ENCODE results near the gene AAK1.
"Not testable (repeated sequence)": the region's sequence is repeated elsewhere in the genome, so short reads cannot be mapped to it uniquely, and the experiment has no call there.

AAK1 gene

DNA sequence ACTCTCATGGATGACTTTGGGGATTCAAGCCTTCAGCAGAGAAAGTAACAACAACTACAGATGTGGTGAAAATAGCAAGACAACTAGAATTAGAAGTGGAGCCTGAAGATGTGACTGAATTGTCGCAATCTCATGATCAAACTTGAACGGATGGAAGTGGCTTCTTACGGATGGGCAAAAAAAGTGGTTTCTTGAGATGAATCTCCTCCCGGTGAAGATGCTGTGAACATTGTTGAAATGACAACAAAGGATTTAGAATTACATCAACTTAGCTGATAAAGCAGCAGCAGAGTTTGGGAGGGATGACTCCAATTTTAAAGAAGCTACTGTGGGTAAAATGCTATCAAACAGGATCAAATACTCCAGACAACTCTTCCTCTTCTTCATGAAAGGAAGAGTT is 43.1 kb downstream of the AAK1 start:
- no peak for DNase-seq (ENCODE audit: low read depth in 2 of 2)

DNA sequence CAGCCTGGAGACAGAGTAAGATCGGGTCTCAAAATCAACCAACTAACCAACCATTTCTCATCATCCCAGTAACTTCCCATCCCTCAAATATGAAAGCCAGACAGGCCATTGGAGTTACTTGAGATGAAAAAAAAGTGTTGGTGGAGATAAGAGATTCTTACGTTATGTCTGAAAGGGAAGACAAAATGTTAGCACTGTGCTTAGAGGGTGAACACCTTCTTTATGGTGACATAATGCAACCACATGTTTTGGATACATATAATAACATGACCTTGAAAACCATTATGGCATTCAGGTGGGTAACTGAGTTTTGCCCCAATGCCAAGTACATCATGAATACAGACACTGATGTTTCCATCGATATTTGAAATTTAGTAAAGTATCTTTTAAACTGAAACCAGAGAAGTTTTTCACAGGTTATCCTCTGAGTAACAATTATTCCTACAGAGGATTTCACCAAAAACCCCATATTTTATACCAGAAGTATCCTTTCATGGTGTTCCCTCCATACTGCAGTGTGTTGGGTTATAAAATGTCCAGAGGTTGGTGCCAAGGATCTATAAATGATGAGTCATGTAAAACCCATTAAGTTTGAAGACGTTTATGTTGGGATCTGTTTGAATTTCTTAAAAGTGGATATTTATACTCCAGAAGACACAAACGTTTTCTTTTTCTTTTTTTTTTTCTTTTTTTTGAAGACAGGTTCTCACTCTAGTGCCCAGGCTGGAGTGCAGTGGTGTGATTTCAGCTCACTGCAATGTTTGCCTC is 45.5 kb downstream of the AAK1 start:
- DNase-seq (ENCODE audit: low read depth in 2 of 2), result no peak

DNA sequence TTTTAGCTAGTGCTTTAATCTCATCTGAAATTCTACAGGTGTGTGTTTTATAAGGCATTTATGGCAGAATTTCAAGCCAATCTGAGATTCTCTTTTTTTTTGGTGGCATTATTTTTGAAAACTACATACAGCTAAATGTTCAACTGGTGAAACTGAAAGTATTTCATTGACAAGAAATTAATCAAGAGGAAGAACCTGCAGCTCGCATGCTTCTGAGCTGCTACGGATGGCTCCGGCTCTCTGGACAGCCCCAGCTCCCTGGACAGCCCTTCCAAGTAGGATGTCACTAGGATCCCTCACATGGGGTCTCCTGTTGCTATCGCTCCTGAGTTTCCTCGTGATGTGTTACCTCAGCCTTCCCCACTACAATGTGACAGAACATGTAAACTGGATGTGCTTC is 46.4 kb downstream of the AAK1 start:
- no peak for DNase-seq (ENCODE audit: low read depth in 2 of 2)

DNA sequence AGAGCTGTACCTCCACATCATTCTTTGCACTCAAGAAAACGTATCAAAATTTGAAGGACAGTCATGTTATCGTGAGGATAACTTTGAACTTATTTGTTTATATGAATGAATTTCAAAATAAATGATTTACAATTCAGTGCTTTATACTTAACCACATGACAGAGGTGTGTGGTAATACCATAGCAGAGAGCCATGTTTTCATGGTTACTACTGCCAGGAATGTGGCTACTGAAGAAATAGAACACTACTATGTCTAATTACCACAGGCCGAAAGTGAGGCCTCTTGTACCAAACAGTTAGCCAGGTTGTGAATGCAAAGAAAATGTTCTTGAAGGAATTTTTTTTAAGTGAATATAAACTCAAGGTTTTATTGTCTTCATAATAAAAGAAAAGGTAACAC is 49.2 kb downstream of the AAK1 start:
- DNase-seq (ENCODE audit: low read depth in 2 of 2), result peak in 1 of 2 experiments; percentile 16

DNA sequence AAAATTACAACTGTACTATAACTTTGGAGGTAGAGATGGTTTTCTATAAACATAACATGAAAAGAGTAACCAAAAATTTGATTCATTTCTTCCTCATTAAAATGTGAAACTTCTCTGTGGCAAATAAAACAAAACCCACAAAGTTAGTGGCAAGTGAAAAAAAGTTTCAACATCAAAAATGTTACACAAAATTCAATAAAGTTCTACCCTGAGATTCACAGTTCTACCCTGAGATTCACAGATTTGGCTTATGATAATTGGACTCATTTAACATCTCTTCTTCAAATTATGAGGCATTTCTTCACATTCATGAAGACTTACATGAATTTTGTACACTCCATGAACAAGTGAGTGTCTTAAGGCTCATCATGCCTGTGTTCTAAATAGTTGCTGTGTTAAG is 51.0 kb downstream of the AAK1 start:
- DNase-seq (ENCODE audit: low read depth in 2 of 2), result no peak

DNA sequence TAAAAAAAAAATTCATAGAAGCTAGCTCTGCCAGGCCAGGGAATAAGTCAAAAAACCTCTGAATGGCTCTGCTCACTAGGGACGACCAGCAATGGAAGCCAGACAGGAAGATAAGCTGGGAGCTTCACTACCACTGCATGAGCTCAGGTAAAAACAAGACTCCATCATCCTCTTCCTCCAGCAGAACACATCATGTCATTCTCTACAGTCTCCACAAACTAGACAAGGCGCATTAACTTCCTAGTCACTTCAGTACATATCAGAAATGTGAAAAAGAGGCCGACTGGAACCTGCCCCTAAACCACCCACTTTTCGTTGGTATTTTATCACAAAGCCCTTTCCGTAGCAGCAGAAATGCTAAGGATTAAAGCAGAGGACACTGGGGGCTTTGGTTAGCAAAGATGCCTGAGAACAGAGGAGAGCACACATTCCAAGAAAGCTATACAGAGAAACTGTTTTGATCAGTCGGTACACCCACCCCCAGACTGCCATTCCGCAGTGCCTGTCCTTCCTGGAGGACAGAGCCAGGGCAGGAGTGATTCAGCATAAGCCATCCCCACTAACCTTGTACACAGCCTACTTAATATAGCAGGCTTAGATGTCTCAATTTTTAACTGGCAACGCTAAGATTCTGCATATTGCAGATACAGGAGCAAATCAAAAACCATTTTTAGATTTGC is 53.4 kb downstream of the AAK1 start:
- DNase-seq (ENCODE audit: low read depth in 2 of 2), result no peak

DNA sequence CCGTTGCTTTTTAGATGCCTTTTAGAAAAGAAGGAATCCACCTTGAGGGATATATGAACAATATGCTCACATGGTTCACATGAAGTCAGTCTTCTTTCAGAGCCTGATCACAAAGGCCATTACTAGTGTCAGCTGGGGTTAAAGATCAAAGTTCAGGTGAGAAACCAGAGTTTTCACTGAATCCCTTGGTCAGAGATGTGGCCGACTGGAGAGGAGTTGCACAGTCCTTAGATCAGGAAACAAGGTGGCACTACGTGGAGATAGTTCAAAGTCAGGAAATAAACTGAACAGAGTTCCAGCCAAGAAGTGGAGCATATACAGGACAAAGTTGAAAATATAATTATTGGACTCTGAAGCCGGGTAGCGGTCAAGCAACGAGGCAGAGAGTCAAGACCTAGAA is 54.6 kb downstream of the AAK1 start:
- DNase-seq (ENCODE audit: low read depth in 2 of 2), result no peak

DNA sequence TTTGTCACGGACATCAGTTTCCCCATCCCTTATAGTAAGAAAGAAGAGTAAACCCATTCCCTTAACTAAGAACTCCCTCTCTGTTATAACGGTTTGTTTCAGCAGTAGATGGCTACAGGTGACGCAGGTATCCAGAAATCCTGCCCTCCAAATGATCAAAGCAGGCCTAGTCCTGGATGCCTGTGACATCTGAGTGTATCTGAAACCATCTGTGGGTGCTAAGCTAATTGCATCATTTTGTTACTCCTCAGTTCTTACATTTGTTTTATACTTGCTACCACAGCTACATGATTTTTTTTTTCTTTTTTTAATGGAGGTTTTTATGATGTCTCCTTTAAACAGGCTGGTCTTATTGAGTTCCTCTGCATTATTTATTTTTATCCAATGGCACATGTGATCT is 55.1 kb downstream of the AAK1 start:
- DNase-seq (ENCODE audit: low read depth in 2 of 2), result no peak

DNA sequence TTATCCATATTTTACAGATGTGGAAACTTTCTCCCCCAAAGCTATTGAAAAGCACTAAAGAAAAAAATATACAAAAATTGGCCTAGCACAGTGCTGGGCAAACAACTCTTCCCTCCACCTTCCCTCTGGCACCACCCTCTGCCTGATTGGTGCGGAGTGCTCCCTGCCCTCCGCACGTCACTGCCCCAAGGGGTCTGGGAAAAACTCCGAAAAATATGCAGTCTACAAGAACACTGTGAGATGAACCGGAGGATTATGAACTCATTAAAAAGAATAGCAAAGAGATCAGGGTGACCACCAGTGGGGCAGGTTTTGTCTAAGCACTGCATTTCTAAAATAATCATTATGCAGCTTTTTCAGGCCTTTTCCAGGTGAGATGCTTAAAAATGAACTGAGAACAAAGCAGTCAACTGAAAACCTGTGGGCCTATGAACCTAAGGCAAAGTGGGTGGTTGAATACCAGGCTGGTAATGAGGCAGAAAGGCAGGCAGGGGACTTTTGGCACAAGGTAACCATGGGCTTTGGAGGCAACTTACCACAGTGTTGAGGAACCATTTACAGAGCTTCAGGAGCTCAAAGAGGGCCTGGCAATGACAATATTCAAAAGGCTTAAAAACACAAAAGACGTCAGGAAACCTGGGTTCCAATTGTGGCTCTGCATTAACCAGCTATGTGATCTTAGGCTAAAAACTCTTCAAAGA is 57.5 kb downstream of the AAK1 start:
- no peak for DNase-seq (ENCODE audit: low read depth in 2 of 2)

DNA sequence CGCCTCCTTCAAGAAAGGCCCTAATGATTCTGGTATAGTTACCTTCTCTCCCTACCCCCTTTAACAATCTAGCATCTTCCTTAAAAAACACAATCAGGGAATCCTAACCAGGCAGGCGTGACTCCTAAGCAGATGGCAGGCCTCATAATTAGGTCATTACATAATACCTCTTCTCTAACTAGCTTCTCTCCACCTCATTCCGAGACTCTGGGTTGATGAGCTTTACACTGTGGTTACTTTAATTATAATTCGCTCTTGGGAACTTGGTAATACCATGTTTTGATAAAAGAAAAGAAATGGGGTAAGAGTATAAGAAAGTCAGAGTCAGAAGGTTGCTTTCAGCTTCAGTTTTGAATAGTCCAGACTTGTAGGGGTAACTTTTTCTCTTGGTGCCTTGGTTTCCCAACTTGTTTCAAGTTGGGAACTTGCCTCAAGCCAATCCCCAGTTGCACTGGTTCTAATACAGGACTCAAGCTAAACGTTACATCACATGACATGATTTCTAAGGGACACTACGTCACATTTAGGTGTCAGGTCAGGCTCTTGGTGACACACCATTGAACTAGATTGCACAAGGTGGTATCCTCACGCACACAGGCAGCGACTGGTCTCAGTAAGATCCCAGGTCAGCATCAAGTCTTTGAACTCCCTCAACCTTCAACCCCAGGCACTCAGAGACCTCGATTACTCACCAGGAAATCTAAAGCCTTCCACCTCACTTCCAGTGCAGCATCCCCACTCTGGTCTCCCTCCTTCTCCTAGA is 59.2 kb downstream of the AAK1 start:
- DNase-seq (ENCODE audit: low read depth in 2 of 2), result no peak

DNA sequence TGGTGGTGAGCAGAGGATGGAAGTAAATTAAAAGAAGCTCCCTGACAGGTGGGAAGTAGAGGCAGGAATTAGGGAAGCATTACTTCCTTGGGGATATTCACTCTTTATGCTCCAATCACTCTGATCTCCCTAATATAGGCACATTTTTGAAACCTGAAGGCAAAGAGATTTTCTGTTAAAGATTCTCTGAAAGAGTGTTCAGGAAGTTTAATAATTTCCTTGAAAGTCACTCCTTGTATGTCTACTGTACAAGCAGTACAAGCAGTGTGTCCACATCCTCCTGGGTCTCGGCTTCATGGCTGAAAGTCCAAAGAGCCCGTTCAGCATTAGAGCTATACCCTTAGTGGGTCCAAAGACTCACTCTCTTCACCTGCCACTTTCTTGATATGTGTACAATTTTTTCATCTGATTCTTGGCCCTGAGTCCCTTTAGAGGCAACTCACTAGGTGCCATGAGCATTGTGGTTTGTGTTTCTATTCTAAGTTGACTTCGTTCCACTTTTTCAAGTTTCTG is 60.2 kb downstream of the AAK1 start:
- DNase-seq (ENCODE audit: low read depth in 2 of 2), result no peak

DNA sequence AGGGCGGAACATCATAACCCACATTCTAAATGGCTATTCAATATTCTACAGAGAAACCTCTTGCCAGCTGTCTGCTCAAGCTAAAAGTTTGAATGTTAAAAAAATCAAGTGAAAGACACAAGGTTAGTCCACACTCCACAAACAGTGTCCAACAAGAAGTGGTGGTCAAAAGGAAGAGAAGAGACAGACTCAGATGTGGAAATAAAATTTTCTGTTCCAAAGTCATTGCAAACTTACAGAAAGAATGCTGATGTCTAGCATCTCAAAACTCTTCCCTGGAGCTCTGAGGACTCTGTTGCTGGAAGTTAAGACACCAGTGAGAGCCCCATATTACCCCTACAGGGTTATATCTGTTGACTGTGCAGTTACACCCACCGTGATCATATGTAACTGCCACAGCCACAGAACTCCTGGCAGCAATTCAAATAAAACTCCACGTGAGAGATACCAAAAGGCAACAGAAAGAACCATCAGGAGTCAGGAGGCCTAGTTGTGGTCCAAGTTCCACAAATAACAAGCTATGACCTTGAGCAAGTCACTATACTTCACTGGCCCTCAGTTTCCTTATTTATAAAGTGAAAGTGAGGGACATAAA is 60.9 kb downstream of the AAK1 start:
- no peak for DNase-seq (ENCODE audit: low read depth in 2 of 2)

DNA sequence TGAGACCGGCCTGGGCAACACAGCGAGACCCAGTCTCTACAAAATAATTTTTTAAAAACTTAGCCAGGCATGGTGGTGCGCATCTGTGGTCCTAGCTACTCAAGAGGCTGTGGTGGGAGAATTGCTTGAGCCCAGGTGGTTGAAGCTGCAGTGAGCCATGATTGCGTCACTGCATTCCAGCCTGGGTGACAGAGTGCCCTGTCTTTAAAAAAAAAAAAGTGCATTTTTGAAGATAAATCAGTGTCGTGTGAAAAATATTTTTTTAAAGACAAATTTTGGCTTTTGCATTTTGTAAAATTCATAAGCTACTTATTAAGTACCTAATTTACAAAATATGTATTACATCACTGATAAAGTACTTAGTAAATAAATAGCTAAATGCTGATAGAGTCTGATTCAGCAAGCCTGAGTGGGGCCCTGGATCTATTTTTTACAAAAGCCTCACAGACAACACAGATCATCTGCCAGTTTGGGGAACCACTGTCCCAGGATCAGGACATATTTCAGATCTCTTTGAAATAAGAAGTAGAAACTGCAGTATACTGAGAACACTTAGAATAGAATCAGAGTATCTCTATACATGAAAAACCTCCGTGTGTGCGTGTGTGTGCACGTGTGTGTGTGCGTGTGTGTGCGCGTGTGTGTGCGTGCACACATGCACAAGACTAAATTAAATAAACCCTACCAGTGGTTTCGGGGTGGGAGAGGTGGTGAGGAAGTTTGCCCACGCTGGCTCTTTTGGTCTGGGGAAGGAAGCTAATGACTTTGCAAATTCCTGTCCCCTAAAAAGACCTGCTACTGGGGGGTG is 61.6 kb downstream of the AAK1 start:
- DNase-seq (ENCODE audit: low read depth in 2 of 2), result no peak

DNA sequence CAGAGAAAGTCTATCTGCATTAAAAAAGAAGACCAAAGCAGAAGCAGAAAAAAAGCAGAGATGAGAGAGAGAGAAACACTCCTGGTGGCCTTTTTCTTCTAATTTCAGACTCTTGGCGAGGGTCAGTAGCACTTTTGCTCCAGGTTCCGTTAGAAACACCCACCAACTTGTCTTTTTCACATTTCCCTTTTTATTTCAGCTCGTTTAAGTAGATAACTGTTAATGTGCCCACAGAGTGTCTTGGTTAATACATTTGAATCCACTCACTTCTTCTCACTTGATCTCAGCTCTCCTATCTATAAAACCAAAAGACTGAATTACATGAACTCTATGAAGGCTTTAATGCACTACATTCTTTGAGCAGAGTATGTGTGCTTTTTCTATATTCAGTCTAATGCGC is 63.1 kb downstream of the AAK1 start:
- DNase-seq (ENCODE audit: low read depth in 2 of 2), result no peak

DNA sequence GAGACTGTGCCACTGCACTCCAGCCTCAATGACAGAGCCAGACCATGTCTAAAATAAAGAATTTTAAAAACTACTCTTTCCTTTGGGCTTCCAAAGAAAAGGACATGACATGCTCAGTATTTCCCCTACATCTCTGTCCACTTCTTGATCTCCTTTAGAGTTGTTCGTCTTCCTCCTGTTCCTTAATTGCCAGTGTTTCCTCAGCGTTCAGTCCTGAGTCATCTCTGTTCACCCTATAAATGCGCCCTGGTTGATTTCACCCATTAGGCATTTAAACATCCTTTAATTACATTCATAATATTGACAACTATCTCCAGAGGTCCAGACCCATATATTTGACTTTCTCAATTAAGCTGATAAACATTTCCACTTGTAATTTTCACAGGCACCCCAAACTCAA is 64.0 kb downstream of the AAK1 start:
- DNase-seq (ENCODE audit: low read depth in 2 of 2), result no peak

DNA sequence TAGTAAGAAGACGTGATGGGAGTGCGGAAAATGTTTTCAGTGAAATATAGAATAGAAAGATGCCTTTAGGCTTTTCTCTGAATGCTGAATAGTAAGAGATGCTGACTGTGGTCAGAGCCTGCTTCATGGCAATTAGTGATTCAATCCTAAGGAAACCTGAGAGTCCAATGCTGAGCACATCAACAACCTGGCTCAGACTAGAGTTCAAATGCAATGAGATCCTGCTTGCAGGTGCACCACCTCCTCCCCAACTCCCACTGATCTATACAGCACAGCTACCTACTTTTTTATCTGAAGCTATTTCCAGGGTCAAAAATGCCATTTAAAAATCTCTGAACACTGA is 65.4 kb downstream of the AAK1 start:
- DNase-seq (ENCODE audit: low read depth in 2 of 2), result no peak

DNA sequence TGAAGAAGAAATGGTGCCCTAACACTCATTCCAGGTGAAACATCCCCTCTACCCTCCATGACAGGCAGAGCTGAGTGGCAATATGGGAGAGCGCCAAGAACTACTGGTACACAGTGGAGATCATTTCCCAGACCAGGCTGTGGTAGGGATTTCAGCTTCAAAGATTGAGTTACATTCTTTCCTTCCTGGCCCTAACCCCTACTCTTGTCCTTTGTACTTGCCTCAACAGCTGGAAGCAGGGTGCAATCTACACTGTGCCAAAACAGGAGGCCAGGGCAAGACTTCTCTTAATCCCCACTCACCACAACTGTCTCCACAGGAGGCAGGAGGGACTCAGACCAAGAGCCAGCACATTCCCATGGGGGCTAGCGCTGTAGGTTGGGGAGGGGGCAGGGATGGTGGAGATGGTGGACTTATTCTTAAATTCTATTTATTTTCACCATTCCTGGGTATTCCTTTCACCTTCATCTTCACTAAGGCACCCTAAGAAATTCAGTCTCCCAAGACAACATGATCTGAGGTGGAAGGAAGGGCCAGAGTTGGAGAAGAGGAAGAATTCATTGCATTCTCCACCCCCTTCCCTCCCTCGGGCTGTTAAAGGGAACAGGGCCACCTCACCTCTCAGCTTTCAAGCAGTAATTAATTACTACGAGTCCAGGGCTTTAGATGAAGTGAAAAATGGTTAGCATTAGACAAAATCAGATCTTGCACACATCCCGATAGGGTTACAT is 65.9 kb downstream of the AAK1 start:
- no peak for DNase-seq (ENCODE audit: low read depth in 2 of 2)

DNA sequence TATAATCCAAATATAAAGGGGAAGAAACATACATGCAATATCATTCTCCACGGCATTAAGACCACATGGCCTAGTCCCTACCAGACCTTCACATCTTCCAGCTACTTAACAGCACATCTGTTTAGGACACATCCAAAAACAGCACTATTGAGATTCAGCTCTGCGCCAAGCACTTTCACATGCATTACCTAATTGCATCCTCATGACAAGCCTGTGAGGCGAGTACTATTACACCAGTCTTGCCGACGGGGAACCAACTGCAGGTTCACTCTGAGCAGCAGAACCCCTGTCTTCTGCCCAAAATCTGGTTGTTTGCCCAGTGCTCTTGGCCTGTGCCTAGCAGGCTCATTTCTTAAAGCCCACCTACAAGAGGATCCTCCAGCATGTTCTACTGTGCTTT is 66.7 kb downstream of the AAK1 start:
- no peak for DNase-seq (ENCODE audit: low read depth in 2 of 2)

DNA sequence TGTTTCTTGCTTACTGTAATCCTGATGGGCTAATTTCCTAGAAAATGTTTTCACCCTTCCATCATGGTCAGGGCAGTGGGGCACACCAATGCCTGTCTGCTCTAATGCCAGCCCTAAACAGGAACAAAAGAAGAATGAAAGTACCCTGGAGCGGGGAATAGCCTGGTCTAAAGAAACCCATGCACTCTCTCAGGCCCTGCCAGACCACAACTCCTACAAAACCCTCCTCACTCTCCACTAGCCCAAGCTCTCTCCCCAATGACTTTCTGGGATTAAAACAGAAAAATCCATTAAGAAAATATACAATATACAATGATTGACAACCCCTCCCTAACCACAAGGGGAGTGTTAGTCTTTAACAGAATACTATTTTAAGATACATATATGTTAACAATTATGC is 67.6 kb downstream of the AAK1 start:
- no peak for DNase-seq (ENCODE audit: low read depth in 2 of 2)

DNA sequence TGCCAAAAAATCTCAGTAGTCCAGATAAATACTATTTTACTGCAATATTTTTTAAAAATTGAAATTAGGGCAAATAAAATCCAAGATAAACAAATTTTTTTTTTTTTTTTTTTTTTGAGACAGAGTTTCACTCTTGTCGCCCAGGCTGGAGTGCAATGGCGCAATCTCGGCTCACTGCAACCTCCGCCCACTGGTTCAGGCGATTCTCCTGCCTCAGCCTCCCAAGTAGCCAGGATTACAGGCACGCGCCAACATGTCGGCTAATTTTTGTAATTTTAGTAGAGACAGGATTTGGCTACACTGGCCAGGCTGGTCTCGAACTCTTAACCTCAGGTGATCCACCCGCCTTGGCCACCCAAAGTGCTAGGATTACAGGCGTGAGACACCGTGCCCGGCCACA is 68.2 kb downstream of the AAK1 start:
- not testable (repeated sequence) for DNase-seq (ENCODE audit: low read depth in 2 of 2)

All from fibroblast of skin of left quadriceps (primary cell).